Calu3 (cell line): ENCODE results near the gene CDIPT. TPM values are rescaled to one million over a fixed set of nuclear protein-coding genes. Genes with fewer than 3 reads are reported as not detected.

ENCODE experiments used
- BruUV-seq: library from RNA; stranded (reverse); fragments of 400-500 nt; replicated peaks from 2 replicates; lab custom pipeline; 2021; lab: Mats Ljungman, UMichigan
- CTCF ChIA-PET: fragments of 300-600 bp; sonication (Branson Sonifier 250); formaldehyde crosslinking; loops from one replicate; lab custom pipeline; 2022; ENCODE audit warnings: antibody characterized with exemption; lab: Charles Lee
- DNase-seq: peaks from one replicate; pipeline ENCODE4 v3.0.0; 2022
- H3K27ac Mint-ChIP-seq: one replicate; pipeline ENCODE4 v1.8.0; 2022; ENCODE audit warnings: mixed read lengths; ENCODE audit not compliant: unreplicated experiment
- H3K27me3 Mint-ChIP-seq: one replicate; pipeline ENCODE4 v1.8.0; 2022; ENCODE audit warnings: mixed read lengths; ENCODE audit not compliant: unreplicated experiment
- H3K36me3 Mint-ChIP-seq: one replicate; pipeline ENCODE4 v1.8.0; 2022; ENCODE audit warnings: mild to moderate bottlenecking, moderate library complexity, mixed read lengths; ENCODE audit not compliant: insufficient read depth, unreplicated experiment
- H3K4me1 Mint-ChIP-seq: one replicate; pipeline ENCODE4 v1.8.0; 2022; ENCODE audit warnings: mild to moderate bottlenecking, low read depth, mixed read lengths; ENCODE audit not compliant: unreplicated experiment
- H3K4me3 Mint-ChIP-seq: one replicate; pipeline ENCODE4 v1.8.0; 2022; ENCODE audit warnings: mild to moderate bottlenecking, low read depth, moderate library complexity, mixed read lengths; ENCODE audit not compliant: unreplicated experiment
- H3K9me3 Mint-ChIP-seq: one replicate; pipeline ENCODE4 v1.8.0; 2022; ENCODE audit warnings: low read depth, mixed read lengths; ENCODE audit not compliant: unreplicated experiment
- CTCF ChIP-seq: fragments of 200-600 bp; IDR thresholded peaks from one replicate; pipeline ENCODE4 v1.8.0; 2022; ENCODE audit warnings: antibody characterized with exemption; ENCODE audit not compliant: unreplicated experiment
- intact Hi-C: fragments of 100-400 bp; cut with micrococcal nuclease; formaldehyde crosslinking; loops from one replicate; pipeline ENCODE4 v1.10.0; 2022; ENCODE audit not compliant: unreplicated experiment
- total RNA-seq: library from RNA; stranded (reverse); gene quantifications from 2 replicates; pipeline ENCODE4 v1.2.3, GENCODE V29; 2022

CDIPT gene
- total RNA-seq, 1 experiment from 2014 or later: 62.7 TPM

GRCh38 chr16:29900888-29901606 lies 38.0 kb upstream of the CDIPT start:
- no peak for DNase-seq
- Mint-ChIP-seq H3K36me3 (peaks cover 62% of the 10 kb centered on the region), H3K4me3 (peak overlapping the region; percentile 89), H3K9me3 (no peaks in the 10 kb centered on the region), H3K27me3 (no peaks in the 10 kb centered on the region), H3K4me1 (peaks cover 24% of the 10 kb centered on the region), H3K27ac (peak overlapping the region; percentile 95)
- no peak for TF ChIP-seq CTCF
- CTCF ChIA-PET: interaction anchor here (0.5 to 2.6 kb wide), 17 partner anchors 10 to 886 kb away, joined by 3 to 13 read pairs (median 4); partner anchors contain the start of genes ALDOA, TAOK2, TLCD3B and TMEM219
- intact Hi-C loops: loop anchor here (2.0 to 10.0 kb wide), 2 partner anchors 14 to 76 kb away; partner anchors contain the start of gene MVP
- no TSS peak for BruUV-seq

GRCh38 chr16:29900102-29900887 lies 37.3 kb upstream of the CDIPT start, which contains the start of gene ASPHD1:
TSS of gene ASPHD1 (plus strand) at chr16:29900488. CDS start at chr16:29900972, 484 bp downstream.
- Mint-ChIP-seq H3K4me1 (peaks cover 24% of the 10 kb centered on the region), H3K9me3 (no peaks in the 10 kb centered on the region), H3K4me3 (peak within 1 kb of the TSS; percentile 89), H3K27me3 (no peaks in the 10 kb centered on the region), H3K27ac (peak within 1 kb of the TSS; percentile 95), H3K36me3 (peaks cover 54% of the 10 kb centered on the region)
- BruUV-seq: no TSS peak
- CTCF ChIA-PET: interaction anchor here (0.5 to 2.6 kb wide), 26 partner anchors 13 to 887 kb away, joined by 3 to 13 read pairs (median 4); partner anchors contain the start of genes ALDOA, KCTD13, KIF22 and PAGR1
- TF ChIP-seq CTCF: no peak
- intact Hi-C loops: loop anchor here (2.0 to 10.0 kb wide), 2 partner anchors 15 to 75 kb away; partner anchors contain the start of gene MVP
- DNase-seq: peak; percentile 95

- intact Hi-C loops: loop anchor here (2.0 to 10.0 kb wide), 4 partner anchors 15 to 105 kb away; partner anchors contain the start of genes CDIPT and MVP
- H3K4me1 Mint-ChIP-seq: peaks cover 24% of the 10 kb centered on the region
- no peaks in the 10 kb centered on the region for H3K27me3 Mint-ChIP-seq
- peak; percentile 96 for DNase-seq
- CTCF ChIA-PET: interaction anchor here (0.6 to 2.5 kb wide), 23 partner anchors 10 to 967 kb away, joined by 3 to 11 read pairs (median 4); partner anchors contain the start of genes KCTD13, KIF22, PAGR1 and TAOK2
- peak within 1 kb of the TSS; percentile 95 for H3K27ac Mint-ChIP-seq
- no TSS peak for BruUV-seq
- peaks cover 47% of the 10 kb centered on the region for H3K36me3 Mint-ChIP-seq
- peak within 1 kb of the TSS; percentile 89 for H3K4me3 Mint-ChIP-seq
- peak; percentile 75 for TF ChIP-seq CTCF
- no peaks in the 10 kb centered on the region for H3K9me3 Mint-ChIP-seq
Observed at GRCh38 chr16:29899516-29900101, 36.6 kb upstream of the CDIPT start, which contains the start of gene SEZ6L2. TSS of gene SEZ6L2 (minus strand) at chr16:29899550. CDS start at chr16:29899019, 531 bp downstream.
